Activated T-cell treated with anti-CD3 and anti-CD28 coated beads for 1 hour (primary cell): ENCODE measurements around the gene SEPTIN1.
A peak's percentile ranks its signal among the peaks of the same experiment; 100 is the strongest.

Source experiments
- DNase-seq: peaks from one replicate; pipeline ENCODE4 v3.0.0-alpha.2; 2020; ENCODE audit warnings: low read depth

Gene SEPTIN1

DNA sequence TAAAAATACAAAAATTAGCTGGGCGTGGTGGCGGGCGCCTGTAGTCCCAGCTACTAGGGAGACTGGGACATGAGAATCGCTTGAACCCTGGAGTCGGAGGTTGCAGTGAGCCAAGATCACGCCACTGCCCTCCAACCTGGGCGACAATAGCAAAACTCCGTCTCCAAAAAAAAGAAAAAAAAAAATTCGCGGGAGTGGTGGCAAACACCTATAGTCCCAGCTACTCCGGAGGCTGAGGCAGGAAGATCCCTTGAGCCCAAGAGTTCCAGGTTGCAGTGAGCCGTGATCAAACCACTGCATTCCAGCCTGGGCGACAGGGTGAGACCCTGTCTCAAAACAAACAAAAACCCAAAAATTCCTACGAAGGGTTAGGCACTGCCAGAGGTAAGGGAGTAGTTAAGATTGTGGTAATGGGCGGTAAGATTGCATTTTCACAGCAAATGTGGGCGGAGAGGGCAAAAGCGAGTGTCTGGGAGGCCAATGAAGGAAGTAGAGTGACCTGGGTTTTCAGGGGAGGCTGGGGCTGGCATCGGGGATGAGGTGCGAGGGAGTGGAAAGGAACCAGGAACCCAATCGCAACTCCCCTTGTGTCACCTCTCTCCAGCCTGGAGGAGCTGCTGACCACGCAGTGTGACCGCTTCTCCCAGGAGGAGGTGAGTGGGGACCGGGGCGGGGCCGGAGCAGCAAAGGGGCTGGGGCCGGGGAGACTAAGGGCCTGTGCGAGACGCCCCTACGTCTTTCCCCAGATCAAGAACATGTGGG lies 5.1 kb downstream of the SEPTIN1 start:
- no peak for DNase-seq

DNA sequence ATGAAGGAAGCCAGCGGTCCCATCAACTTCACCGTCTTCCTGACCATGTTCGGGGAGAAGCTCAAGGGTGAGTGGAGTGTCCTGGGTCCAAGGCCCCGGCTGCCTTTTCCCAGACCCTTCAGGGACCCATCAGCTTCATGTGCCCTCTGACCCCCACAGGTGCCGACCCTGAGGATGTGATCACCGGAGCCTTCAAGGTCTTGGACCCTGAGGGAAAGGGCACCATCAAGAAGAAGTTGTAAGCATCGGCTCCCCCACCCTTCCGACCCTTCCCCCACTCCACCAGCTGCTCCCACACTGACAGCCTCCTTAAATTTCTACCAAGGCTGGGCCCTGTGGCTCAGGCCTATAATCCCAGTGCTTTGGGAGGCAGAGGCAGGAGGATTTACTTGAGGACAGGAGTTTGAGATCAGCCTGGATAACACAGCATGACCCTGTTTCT lies 5.9 kb downstream of the SEPTIN1 start:
- DNase-seq: no peak

DNA sequence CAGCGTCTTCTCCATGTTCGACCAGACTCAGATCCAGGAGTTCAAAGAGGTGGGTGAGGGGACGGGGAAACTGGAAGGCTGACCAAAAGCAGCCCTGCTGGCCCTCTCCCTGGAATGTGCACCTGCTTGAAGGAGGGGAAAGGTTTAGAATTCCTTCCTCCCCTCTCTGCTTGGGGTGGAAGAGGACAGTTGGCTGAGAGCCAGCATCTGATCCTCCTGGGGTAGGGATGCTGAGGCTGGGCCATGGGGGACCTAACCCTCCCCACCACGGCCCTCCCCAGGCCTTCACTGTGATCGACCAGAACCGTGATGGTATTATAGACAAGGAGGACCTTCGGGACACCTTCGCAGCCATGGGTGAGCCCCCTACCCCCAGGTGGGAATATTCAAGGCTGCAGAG lies 6.5 kb downstream of the SEPTIN1 start:
- DNase-seq: no peak

DNA sequence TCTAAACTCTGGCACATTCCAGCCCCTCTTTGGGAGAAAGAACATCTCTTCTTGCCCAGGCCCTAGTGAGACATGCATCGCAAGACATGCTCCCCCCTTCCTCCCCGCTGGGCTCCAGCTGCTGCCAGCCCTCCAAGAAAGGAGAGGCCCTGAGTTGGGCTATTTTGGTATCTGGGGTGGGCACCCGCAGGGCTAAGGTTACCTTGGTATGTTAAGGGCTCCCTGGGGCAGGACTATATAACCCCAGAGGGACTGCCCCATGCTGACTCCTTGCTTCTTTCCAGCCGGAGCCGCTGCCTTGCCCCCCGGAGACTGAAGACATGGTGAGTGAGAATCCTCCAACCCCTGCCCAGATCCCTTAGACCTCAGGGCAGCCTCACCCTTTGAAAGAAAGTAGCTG lies 7.8 kb downstream of the SEPTIN1 start, which contains the start of gene MYL11:
TSS of gene MYL11 (plus strand) at position 265 of the 400 bp plus-strand sequence. CDS start at position 321, 56 bp downstream.
- DNase-seq: no peak

DNA sequence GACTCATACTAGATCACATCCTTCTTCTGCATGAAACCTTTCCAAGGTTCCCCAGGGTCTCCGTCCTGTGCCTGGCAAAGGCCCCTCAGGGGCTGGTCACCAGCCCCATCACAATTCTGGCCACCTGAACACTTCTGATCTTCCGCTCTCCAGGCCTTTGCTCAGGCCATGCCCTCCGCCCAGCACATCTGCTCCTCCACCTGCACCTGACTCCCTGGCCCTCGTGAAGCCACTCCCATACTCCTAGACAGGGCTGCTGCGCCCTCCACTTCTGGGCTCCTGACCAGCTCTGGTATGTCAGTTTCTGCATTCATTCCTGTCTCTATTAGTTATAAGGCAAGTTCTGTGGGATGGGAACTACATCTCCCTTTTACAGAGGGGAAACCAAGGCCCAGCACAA lies 9.6 kb downstream of the SEPTIN1 start:
- DNase-seq: no peak

DNA sequence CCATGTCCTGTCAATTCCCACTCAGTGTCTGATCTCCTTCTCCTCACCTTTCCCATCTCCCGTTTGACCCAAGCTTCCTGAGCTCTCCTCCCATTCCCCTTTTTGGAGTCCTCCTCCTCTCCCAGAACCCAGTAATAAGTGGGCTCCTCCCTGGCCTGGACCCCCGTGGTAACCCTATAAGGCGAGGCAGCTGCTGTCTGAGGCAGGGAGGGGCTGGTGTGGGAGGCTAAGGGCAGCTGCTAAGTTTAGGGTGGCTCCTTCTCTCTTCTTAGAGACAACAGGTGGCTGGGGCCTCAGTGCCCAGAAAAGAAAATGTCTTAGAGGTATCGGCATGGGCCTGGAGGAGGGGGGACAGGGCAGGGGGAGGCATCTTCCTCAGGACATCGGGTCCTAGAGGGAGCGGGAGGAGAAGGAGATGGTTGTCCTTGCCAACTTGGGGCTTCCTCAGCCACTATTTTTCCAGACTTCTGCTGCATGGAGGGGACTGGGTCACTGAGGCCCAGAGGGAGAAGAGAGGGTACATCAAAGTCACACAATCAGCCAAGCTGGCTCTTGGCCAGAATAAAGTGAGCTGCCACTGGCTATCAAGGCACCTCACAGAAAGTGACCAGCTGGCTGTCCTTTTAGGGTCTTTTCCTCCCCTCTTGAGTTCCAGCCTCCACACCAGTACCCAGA lies 10.2 kb downstream of the SEPTIN1 start:
- DNase-seq: no peak

DNA sequence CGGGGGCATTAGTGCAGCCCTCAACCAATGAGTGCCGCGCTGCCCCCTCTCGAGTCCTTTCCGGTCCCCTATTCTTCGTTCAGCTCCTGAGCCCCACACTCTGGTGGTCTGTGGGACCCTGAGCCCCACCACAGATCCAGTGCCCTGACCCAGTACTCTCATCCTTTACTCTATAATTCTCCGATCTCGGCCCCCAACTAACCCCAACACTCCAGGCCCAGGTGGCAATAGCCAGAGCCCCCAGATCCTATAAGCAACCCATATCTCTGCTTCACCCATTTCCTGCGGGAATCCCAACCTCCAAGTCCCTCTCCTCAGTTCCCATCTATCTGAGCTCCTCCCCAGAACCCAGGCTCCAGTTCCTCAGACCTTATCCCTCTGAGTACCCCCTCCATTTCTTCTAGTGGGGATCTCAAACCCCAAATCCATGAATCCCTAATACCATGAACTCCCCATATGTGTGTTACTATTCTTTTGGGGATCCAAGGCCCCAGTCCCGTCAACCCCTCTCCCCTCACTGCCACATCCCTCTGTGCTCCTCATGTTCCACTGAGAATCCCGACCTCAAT lies 11.0 kb downstream of the SEPTIN1 start:
- DNase-seq: no peak

DNA sequence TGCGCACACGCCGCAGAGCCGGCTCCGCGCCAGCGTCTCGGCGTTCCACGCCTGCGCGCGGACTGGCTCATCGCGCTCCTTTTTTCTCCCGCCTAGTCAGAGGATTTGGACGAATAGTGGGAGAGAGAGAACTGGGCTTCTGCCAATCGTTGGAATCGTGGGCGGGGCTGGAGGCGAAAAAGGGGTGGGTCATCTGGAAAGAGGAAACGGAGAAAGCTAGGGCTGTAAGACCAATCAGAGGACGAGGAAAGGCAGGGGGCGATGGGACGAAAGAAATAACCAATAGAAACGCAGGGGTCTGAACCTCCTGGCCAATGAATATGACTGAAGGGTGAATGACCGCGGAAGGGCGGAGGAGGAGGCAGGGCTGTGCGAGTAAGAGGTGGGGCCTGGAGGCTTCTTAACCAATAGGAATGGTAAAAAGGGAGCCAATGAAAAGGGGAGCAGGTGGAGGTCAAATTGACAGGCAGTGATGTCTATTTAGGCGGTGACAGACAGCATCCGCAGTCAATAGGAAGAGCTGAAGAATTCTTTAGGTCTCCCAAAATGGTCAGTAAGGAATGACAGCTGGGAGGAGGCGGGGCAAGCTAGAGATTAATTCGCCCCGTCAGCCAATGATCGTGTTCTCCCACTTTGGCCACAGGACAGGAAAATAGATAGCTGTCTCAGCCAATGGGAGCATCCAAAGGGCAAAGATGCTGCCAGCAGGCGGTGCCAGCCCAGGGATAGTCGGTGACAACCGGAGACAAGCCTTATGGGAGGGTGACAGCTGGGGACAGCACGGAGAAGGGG lies 11.7 kb downstream of the SEPTIN1 start, which contains the start of gene TBC1D10B:
TSS of gene TBC1D10B (minus strand) at position 39 of the 792 bp plus-strand sequence. CDS start 311 bp downstream, outside the sequence.
- DNase-seq: peak; percentile 98

DNA sequence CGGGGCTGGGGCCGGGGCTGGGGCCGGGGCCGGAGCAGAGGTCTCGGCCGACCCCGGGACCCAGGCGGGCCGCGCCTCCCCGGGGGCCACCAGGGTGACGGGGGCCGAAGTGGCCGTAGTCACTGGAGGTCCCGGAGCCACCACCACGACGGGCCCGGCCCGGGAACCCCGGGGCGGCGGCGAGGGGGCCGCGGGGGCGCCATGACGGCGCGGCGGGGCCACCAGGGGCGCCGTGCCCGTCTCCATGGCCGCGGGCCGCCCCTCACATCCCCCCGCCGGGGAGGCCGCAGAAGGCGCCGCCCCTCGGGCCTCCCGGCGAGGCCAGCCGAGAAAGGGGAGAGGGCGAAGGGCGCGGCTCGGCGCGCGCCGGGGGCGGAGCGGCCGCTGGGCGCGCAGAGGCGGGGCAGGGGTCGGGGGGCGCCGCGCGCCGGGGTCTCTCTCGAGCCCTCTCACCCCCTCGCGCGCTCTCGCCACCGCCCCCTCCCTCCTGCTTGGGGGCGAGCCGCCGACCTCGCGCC lies 12.4 kb downstream of the SEPTIN1 start:
- DNase-seq: no peak

DNA sequence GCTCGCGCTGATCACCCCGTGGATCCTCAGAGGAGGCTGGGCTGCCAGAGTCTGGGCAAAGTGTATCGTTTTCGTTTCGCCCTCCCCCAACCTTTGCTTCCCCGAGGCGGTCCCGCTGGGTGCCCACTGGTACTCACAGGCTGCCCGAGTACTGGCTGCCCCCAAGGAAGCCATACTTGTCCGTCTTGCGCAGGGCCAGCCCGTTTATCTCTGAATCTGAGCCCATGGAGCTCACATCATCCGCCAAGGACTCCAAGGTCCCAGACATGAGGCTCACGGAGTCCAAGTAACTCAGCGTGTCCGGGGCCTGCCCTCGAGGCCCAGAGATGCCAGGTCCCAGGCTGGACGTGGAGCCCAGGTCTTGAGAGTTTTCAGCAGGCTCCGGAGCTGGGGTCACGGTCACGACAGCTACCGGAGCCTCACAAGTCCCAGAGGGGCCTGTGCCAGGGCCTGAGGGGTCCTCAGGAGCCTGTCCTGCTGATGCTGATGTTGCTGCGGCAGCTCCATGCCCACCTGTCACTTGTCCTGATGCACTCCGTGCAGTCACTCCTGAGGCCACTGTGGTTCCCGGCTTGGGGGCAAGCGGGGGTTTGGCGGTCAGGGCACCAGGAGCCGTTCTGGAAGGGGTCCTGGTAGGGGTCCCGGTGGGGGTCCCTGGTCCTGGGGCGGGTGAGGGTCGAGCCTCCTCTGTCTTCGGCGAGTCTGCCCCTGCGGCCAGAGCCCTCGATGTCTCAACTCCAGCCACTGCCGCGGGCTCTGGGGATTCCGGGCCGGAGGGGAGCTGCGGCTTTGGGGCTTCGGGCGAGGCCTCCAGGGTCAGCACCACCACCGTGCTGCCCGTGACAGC lies 13.0 kb downstream of the SEPTIN1 start:
- no peak for DNase-seq

DNA sequence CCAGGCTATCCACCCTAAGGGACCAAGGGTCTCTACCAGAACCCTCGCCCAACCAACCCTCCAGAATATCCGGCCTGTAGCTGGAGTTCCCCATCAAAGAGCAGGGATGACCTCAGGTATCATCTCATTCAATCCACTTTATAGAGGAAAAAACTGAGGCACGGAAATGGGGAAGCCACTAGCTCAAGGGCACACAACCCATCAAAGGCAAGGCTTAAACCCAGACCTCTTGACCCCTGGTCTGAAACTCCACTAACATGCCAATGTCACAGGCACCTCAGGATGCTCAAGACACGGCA lies 13.6 kb downstream of the SEPTIN1 start:
- no peak for DNase-seq

DNA sequence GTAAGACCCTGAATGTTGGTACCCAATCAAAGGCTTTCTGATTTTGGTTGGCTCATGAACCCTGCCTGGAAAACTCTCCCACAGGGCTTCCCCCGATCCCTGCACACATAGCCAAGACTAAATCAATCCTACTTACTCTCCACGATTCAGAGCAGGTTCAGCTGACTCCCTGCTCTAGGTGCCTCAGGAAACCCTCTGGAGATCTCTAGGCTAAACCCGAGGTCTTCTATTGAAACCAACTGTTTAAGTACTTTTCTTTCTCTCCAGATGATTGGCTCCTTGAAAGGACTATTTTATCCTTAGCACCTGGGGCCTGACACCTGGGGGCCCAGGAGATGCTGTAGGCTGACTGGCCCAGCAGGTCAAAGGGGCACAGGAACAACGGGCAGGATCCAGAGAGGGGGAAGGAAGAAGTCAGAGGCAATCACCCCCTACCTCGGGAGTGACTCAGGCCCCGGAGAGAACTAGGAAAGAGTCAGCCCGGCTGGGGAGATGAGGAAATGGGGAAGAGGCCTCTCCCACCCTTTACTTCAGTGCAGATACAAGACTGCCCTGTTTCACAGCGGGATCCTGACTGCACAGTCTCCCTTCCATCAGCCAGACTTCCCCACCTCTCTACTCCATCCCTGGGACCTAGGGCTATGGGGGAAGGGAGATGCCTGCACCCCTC lies 14.1 kb downstream of the SEPTIN1 start:
- DNase-seq: no peak

DNA sequence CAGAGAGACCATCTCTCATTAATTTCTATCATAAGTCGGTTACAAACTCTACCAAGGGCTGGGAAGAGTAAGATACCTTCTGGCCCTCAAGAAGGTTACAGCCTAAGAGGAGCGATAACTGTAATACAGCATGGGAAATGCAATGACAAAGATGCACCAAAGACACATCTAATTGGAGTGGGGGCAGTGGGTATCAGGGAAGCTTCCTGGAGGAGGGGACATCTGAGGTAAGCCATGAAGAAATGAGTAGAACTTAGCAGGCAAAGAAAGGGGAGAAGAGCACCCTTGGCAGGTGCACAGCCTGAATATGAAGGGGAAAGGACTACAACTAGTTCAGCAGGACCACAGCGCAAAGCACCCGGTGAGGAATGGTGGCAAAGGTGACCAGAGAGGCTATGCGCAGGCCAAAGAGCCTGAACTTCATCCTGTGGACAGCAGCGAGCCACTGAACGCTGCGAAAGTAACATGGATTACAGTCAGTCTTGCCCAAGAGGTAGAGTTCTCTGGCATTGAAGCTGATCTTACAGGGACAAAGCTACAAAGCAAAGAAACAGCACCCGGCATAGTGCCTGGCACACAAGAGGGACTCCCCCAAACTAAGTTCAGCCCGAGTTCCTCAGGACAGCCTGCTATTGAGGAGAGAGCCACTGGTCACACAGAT lies 14.9 kb downstream of the SEPTIN1 start:
- no peak for DNase-seq

DNA sequence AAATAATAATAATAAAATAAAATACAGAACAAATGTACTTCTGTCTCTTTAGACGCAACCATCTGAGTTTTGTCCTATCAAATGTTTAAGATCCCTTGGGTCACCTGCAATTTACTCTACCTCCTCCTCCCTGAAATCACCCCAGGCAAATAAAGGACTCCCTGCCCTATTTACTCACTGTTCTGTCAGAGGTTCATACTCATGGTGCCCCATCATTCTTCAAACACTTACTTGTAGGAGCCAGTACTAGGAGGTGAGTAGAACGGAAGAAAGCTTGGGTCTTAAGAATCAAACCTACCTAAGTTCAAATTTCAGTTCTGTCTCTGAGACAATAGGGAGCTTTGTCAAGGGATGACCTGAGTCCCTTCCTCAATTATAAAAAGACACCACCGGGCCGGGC lies 15.8 kb downstream of the SEPTIN1 start:
- DNase-seq: no peak

DNA sequence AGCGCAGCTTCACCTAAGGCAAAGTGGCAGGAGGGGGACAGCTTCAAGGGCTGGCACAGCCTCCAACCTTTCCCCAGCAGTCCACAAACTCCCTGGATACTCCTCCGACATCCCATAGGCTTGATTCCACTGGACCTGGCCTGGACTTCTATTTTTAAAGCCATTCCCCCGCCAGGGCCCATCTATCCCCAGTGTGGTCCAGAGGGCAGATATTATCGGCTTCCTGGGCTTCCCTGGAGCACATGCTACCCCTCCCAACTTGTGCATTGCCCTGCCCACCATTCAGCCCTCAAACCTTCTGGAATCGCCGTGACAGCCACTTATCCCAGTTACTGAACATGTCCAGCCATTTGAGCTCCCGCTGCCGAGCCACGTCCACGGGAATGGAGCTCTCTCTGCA lies 17.2 kb downstream of the SEPTIN1 start:
- no peak for DNase-seq

DNA sequence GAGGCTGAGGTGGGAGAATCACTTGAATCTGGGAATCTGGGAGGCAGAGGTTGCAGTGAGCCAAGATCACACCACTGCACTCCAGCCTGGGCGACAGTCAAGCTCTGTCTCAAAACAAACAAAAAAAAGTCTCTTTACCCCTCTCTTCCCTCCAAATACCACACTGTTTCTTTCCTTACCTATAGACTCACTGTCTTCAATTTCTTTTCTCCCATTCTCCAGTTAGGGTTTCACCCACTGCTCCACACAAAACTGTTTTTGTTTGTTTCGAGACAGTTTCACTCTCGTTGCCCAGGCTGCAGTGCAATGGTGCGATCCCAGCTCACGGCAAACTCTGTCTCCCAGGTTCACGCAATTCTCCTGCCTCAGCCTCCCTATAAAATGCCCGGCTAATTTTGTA lies 21.2 kb downstream of the SEPTIN1 start:
- DNase-seq: no peak

DNA sequence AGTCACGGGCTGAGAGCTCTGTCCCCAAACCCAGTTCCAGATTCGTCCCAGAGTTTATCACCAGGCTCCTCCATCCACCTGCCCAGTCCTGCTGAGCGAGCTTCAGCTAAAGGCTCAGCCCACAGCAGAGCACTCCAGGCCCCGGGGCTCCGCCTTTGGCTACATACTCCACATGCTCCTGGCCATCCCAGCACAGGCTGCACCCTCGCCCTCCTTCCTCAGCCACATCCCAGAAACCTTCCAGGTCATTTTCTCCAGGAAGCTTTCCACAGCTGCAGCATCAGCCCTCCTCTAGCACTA lies 22.5 kb downstream of the SEPTIN1 start:
- no peak for DNase-seq

DNA sequence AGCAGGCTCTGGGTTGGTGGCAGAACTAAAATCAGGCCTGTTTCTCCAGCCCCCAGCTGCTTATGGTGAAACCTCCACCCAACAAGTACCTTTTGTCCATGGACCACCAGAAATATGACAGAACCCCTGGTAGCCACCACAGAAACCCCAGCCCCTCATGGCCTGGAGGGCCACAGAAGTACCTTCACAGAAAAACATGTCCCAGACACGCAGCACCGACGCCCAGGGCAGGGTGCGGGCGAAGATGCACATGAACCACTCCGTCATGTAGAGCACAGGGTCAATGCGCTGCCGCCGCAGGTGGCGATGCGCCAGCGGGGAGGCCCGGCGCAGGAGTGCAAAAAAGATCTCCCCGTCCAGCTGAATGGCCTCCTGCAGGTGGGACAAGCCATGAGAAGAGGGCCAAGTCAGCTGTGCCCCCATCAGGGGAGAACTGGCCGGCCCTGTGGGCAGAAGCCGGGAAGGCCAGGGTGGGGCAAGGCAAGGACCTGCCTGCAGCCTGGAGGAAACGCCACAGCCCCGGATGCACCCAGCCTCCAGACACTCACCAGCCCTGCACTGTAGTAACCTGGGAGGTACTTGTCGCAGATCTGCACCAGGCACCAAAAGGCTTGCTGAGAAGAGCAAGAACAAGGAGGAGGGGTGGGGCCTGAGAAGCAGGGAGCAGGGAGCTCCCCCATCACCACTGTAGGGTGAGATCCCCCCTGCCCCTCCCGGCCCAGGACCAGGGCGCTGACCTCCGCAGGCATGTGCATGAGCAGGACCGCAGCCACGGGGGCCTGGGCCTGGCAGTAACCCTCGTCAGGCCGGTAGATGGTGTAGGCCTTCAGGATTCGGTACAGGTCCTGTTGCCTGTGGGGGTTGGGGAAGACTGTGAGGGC lies 23.1 kb downstream of the SEPTIN1 start:
- DNase-seq: no peak

DNA sequence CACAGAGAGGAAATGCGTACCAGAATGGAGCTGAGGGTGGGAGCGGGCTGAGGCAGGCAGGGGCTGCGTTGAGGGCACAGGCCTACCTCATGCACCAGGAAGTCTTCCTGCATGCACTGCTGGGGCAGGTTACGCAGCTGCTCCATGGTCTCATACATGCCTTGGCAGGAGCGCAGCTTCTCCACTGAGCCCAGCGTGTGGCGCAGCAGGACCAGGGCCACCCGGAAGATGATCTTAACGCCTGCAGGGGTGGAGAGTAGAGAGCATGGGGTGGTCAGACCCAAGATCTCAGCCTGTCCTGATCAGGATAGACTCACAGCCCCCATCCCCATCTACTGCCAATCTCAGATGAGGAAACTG lies 23.8 kb downstream of the SEPTIN1 start:
- DNase-seq: no peak
